Measurements from ENCODE around the gene COASY. TPM values are rescaled to one million over a fixed set of nuclear protein-coding genes. Genes with fewer than 3 reads are reported as not detected.

COASY gene
- polyA plus RNA-seq, 6 donors from 2014 or later = 40.6 to 104 (median 55.5) TPM

GRCh38 chr17:42563950-42564349 lies 2.0 kb downstream of the COASY start:
- ATAC-seq (ENCODE audit: low read depth in 2 of 2) (no peak), DNase-seq (no peak)
- Mint-ChIP-seq H3K9me3 (no peaks in the 10 kb centered on the region), H3K36me3 (no peaks in the 10 kb centered on the region), H3K4me3 (peak overlapping the region; percentile 70 to 97 (median 92)), H3K27ac (peak overlapping the region in 3 of 6 donors; percentile 65 to 94 (median 66)), H3K4me1 (peaks cover 29 to 70% (median 43%) of the 10 kb centered on the region in 3 donors), H3K27me3 (no peaks in the 10 kb centered on the region)

GRCh38 chr17:42564815-42565522 lies 3.0 kb downstream of the COASY start:
- Mint-ChIP-seq H3K4me3 (peak overlapping the region in 5 of 8 donors; percentile 24 to 92 (median 89)), H3K36me3 (no peaks in the 10 kb centered on the region), H3K4me1 (peaks cover 29 to 71% (median 43%) of the 10 kb centered on the region in 3 donors), H3K27me3 (no peaks in the 10 kb centered on the region), H3K9me3 (no peaks in the 10 kb centered on the region), H3K27ac (peak overlapping the region in 2 of 6 donors; percentile 81 to 94)
- ATAC-seq (ENCODE audit: low read depth in 2 of 2) (no peak), DNase-seq (no peak)

GRCh38 chr17:42565523-42566214 lies 3.7 kb downstream of the COASY start:
- ATAC-seq (ENCODE audit: low read depth in 2 of 2) (no peak), DNase-seq (no peak)
- no peaks in the 10 kb centered on the region for H3K9me3 Mint-ChIP-seq
- H3K4me3 Mint-ChIP-seq = peak overlapping the region in 7 of 8 donors; percentile 24 to 96 (median 93)
- peaks cover 29 to 67% (median 43%) of the 10 kb centered on the region in 3 donors for H3K4me1 Mint-ChIP-seq
- no peaks in the 10 kb centered on the region for H3K36me3 Mint-ChIP-seq
- peak overlapping the region in 5 of 6 donors; percentile 32 to 86 (median 72) for H3K27ac Mint-ChIP-seq
- H3K27me3 Mint-ChIP-seq = no peaks in the 10 kb centered on the region

- no peaks in the 10 kb centered on the region for H3K9me3 Mint-ChIP-seq
- no peaks in the 10 kb centered on the region for H3K36me3 Mint-ChIP-seq
- no peaks in the 10 kb centered on the region for H3K27me3 Mint-ChIP-seq
- peak overlapping the region; percentile 89 to 98 (median 94) for H3K4me3 Mint-ChIP-seq
- peak overlapping the region; percentile 56 to 94 (median 83) for H3K27ac Mint-ChIP-seq
- DNase-seq (no peak), ATAC-seq (ENCODE audit: low read depth in 2 of 2) (no peak)
- peaks cover 29 to 62% (median 43%) of the 10 kb centered on the region in 3 donors for H3K4me1 Mint-ChIP-seq
Observed at GRCh38 chr17:42566215-42566882, 4.4 kb downstream of the COASY start.

- Mint-ChIP-seq H3K36me3 (no peaks in the 10 kb centered on the region), H3K9me3 (no peaks in the 10 kb centered on the region), H3K27ac (peak within 1 kb of the TSS; percentile 83 to 98 (median 90)), H3K4me1 (peaks cover 25 to 55% (median 36%) of the 10 kb centered on the region in 3 donors), H3K27me3 (no peaks in the 10 kb centered on the region), H3K4me3 (peak within 1 kb of the TSS; percentile 89 to 98 (median 94))
- DNase-seq = peak; percentile 86
- ATAC-seq (ENCODE audit: low read depth in 2 of 2) = peak; percentile 75 to 81
Observed at GRCh38 chr17:42566883-42567573, 5.1 kb downstream of the COASY start, which contains the start of gene MLX. Gene MLX (plus strand): TSS chr17:42567100. CDS start chr17:42567125, 25 bp downstream.

- Mint-ChIP-seq H3K9me3 (no peaks in the 10 kb centered on the region), H3K4me1 (peaks cover 22 to 46% (median 24%) of the 10 kb centered on the region in 3 donors), H3K27me3 (no peaks in the 10 kb centered on the region), H3K27ac (peak overlapping the region in 4 of 6 donors; percentile 7 to 83 (median 38)), H3K4me3 (peak overlapping the region; percentile 24 to 96 (median 58)), H3K36me3 (peaks cover 3 to 10% of the 10 kb centered on the region in 2 donors)
- no peak for ATAC-seq (ENCODE audit: low read depth in 2 of 2)
- DNase-seq = no peak
Observed at GRCh38 chr17:42568341-42569111, 6.6 kb downstream of the COASY start.

- H3K27ac Mint-ChIP-seq = no peak overlapping the region
Observed at GRCh38 chr17:42571435-42572225, 9.7 kb downstream of the COASY start.

GRCh38 chr17:42573095-42573494 lies 11.1 kb downstream of the COASY start:
- H3K27me3 Mint-ChIP-seq = no peaks in the 10 kb centered on the region
- peaks cover 7 to 12% of the 10 kb centered on the region in 2 donors for H3K36me3 Mint-ChIP-seq
- DNase-seq = no peak
- H3K9me3 Mint-ChIP-seq = no peaks in the 10 kb centered on the region
- H3K27ac Mint-ChIP-seq = peak overlapping the region in 1 of 6 donors; percentile 65
- peaks cover 26 to 37% (median 29%) of the 10 kb centered on the region in 3 donors for H3K4me1 Mint-ChIP-seq
- ATAC-seq (ENCODE audit: low read depth in 2 of 2) = no peak
- no peak overlapping the region for H3K4me3 Mint-ChIP-seq

More at GRCh38 chr17:42571435-42572225, 9.7 kb downstream of the COASY start:
- peaks cover 18 to 34% (median 28%) of the 10 kb centered on the region in 3 donors for H3K4me1 Mint-ChIP-seq
- no peaks in the 10 kb centered on the region for H3K27me3 Mint-ChIP-seq
- H3K4me3 Mint-ChIP-seq = peak overlapping the region in 2 of 8 donors; percentile 9 to 41
- DNase-seq = no peak
- no peaks in the 10 kb centered on the region for H3K9me3 Mint-ChIP-seq
- no peak for ATAC-seq (ENCODE audit: low read depth in 2 of 2)
- H3K36me3 Mint-ChIP-seq = peaks cover 7 to 12% of the 10 kb centered on the region in 2 donors

- Mint-ChIP-seq H3K4me3 (peak overlapping the region in 1 of 8 donors; percentile 15), H3K27me3 (no peaks in the 10 kb centered on the region), H3K9me3 (no peaks in the 10 kb centered on the region), H3K36me3 (peaks cover 7 to 12% of the 10 kb centered on the region in 2 donors), H3K4me1 (peaks cover 31 to 41% (median 34%) of the 10 kb centered on the region in 3 donors), H3K27ac (no peak overlapping the region)
- no peak for ATAC-seq (ENCODE audit: low read depth in 2 of 2)
- no peak for DNase-seq
Observed at GRCh38 chr17:42574463-42574862, 12.5 kb downstream of the COASY start.

- Mint-ChIP-seq H3K4me3 (peak overlapping the region; percentile 84 to 99 (median 97)), H3K27ac (peak overlapping the region in 2 of 6 donors; percentile 92 to 96), H3K9me3 (no peaks in the 10 kb centered on the region), H3K4me1 (peaks cover 34 to 47% (median 39%) of the 10 kb centered on the region in 3 donors), H3K36me3 (peaks cover 7 to 12% of the 10 kb centered on the region in 2 donors), H3K27me3 (no peaks in the 10 kb centered on the region)
- DNase-seq = no peak
- no peak for ATAC-seq (ENCODE audit: low read depth in 2 of 2)
Observed at GRCh38 chr17:42577140-42577531, 15.2 kb downstream of the COASY start.

- peak; percentile 88 to 90 for ATAC-seq (ENCODE audit: low read depth in 2 of 2)
- Mint-ChIP-seq H3K9me3 (no peaks in the 10 kb centered on the region), H3K36me3 (peaks cover 7 to 11% of the 10 kb centered on the region in 2 donors)
Observed at GRCh38 chr17:42577532-42578281, 15.8 kb downstream of the COASY start, which contains the start of gene PSMC3IP. Gene PSMC3IP (minus strand): TSS chr17:42577729. CDS start chr17:42577686, 43 bp downstream.

More at GRCh38 chr17:42577532-42578281, 15.8 kb downstream of the COASY start, which contains the start of gene PSMC3IP:
- Mint-ChIP-seq H3K27ac (peak within 1 kb of the TSS; percentile 92 to 99 (median 96)), H3K4me1 (peaks cover 34 to 46% (median 39%) of the 10 kb centered on the region in 3 donors), H3K4me3 (peak within 1 kb of the TSS; percentile 84 to 99 (median 97)), H3K27me3 (no peaks in the 10 kb centered on the region)
- peak; percentile 91 for DNase-seq
